Measurements from ENCODE around the gene UBC.
"Not testable (repeated sequence)": the region's sequence is repeated elsewhere in the genome, so short reads cannot be mapped to it uniquely, and the experiment has no call there.

The UBC gene

GRCh38 chr12:124884587-124885438 is 29.6 kb downstream of the UBC start:
- DNase-seq (ENCODE audit: low spot score) = no peak

- no peak for DNase-seq (ENCODE audit: low spot score)
Observed at GRCh38 chr12:124883263-124884130, 31.0 kb downstream of the UBC start.

GRCh38 chr12:124881123-124881522 is 33.3 kb downstream of the UBC start:
- DNase-seq (ENCODE audit: low spot score) = no peak

DNA sequence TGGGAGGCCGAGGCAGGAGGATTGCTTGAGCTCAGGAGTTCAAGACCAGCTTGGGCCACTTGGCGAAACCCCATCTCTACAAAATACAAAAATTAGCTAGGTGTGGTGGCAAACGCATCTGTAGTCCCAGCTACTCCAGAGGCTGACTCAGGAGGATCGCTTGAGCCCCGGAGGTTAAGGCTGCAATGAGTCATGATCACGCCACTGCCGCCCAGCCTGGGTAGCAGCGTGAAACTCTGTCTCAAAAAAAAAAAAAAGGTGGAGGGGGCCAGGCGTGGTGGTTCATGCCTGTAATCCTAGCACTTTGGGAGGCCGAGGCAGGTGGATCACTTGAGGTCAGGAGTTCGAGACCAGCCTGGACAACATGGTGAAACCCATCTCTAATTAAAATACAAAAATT is 34.1 kb downstream of the UBC start:
- DNase-seq (ENCODE audit: low spot score) = not testable (repeated sequence)

DNA sequence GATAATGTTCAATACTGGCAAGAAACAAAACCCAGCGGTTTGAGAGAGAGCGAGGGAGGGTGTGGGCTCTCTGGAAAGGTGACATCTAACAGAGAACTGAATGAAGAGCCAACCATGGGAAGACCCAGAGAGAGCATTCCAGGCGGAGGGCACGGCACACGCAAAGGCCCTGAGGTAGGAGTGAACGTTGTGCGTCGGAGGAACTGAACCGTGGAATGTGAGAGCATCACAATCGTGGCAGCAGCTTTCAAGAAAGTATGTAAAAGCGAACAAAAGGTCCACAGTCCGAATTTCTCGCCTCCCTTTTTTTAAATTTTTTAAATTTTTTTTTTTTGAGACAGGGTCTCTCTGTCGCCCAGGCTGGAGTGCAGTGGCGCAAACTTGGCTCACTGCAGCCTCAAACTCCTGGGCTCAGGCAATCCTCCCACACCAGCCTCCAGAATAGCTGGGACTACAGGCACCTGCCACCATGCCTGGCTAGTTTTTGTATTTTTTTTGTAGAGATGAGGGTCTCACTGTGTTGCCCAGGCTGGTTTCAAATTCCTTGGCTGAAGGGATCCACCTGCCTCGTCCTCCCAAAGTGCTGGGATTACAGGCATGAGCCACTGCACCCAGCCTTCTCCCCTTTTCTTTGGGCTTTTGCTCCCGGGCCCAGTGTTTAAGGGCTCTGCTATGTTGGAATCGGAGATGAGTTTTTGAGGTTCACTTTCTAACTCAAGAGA is 35.5 kb downstream of the UBC start:
- DNase-seq (ENCODE audit: low spot score) = no peak

- no peak for DNase-seq (ENCODE audit: low spot score)
Observed at GRCh38 chr12:124877423-124877822, 37.0 kb downstream of the UBC start.

DNA sequence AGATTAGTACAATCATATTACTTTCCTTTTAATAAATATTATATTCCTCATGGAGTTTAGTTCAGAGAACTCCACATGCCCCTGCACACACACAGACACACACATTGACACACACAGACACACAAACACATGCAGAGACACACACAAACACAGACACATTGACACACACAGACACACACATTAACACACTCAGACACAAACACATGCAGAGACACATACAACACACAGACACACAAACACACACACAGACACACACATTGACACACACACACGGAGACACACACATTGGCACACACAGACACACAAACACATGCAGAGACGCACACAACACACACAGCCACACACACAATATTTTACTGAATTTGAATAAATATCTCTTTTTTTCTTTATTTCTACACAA is 38.3 kb downstream of the UBC start:
- DNase-seq (ENCODE audit: low spot score) = no peak

GRCh38 chr12:124875803-124876132 is 38.7 kb downstream of the UBC start:
- DNase-seq (ENCODE audit: low spot score) = no peak

DNA sequence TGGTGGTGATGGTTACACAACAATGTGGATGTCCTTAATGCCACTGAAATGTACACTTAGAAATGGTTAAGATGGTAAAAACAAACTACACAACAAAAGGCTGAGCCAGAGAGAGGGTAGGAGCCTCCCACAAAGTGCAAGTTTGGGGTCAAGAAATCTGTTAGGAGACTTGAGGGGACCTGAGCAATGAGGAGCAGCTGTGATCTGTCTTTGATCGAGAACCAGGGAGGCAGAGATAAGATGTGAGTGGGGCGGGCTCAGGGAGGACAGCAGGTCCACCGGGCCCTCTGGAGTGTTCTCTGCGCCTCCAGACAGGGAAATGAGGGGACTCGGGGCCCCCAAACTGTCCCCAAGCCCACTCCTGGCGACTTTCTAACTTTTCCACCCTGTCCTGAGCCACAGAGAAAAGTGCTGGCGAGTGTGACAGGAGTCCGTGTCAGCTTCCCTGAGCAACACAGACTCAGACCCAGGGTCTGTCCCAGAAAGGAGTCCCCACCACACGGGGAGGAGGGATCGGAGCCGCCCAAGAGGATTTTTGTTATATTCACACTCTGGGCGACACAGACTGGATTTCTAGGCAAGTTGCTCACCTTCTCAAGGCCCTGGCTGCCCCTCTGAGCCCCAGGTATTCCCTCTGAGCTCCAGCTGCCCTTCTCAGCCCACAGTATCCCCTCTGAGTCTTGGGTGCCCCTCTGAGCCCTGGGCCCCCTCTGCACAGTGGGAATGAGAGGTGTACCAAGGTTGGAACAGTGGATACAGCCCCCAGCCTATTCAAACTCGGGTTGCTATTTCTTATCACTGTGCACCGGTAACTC is 39.3 kb downstream of the UBC start:
- DNase-seq (ENCODE audit: low spot score) = no peak

DNA sequence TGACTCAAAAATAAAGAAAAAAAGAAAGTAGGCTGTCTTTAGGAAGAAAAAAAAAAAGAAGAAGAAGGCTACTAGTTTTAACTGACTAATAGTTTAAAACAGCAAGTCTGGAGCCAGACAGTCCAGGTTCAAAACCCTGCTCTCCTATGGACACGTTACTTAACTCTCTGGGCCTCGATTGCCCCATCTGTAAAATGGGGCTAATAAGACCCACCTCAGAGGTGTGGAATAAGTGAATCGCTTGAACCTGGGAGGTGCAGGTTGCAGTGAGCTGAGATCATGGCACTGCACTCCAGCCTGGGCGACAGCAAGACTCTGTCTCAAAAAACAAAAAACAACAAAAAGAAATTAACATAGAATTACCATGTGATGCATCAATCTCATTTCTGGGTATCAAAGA is 40.3 kb downstream of the UBC start:
- DNase-seq (ENCODE audit: low spot score) = no peak

DNA sequence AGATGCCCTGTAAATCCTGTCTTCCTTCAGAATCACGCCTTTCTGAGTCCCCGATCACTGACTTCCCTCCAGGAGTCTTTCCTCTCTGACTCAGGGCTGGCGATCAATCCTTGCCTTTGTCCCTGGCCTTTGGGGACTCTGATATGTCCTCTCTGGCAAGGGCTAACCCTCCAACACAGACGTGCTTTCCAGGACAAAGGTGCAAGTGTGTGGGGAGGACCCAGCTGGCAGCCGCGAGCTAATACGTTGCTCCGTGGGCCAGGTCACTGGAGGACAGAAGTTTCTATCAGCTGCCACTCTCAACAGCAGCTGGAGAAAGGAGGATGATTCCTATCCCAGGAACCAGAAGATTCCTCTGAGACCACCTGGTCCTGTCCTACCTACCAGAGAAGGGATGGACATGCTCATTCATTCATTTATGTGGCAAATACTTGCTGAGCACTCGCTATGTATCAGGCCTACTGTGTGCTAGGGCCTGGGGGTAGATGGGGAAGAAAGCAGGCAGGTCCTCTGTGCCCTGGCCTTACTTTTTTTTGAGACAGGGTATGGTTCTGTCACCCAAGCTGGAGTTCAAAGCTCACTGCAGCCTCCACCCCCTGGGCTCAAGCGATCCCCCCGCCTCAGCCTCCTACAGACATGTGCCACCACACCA is 42.3 kb downstream of the UBC start:
- no peak for DNase-seq (ENCODE audit: low spot score)

DNA sequence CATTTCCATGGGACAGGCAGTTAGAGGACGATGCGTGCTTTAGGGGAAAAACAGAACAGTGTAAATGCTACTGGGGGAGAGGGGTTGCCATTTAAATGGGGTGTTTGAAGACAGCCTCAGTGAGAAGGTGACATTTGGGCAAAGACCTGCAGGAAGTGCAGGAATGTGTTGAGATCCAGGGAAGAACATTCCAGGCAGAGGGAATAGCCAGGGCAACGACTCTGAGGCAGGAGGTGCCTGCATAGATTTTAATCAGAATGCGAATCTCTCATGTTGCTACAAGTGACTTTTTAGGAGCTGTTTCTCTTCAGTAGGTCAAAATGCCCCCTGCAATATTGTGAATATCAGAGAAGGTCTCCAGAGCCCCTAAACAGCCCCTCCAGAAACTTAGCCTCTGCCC is 43.2 kb downstream of the UBC start:
- no peak for DNase-seq (ENCODE audit: low spot score)

DNA sequence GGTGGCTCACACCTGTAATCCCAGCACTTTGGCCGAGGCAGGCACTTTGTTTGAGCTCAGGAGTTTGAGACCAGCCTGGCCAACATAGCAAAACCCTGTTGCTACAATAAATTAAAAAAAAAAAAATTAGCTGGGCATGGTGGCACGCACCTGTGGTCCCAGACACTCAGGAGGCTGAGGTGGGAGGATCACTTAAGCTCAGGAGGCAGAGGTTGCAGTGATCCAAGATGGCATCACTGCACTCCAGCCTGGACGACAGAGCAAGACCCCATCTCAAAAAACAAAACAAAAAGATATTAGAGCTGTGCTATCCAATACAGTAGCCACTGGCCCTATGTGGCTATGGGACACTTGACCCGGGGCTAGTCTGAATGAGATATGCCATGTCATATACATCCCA is 43.9 kb downstream of the UBC start:
- no peak for DNase-seq (ENCODE audit: low spot score)

DNA sequence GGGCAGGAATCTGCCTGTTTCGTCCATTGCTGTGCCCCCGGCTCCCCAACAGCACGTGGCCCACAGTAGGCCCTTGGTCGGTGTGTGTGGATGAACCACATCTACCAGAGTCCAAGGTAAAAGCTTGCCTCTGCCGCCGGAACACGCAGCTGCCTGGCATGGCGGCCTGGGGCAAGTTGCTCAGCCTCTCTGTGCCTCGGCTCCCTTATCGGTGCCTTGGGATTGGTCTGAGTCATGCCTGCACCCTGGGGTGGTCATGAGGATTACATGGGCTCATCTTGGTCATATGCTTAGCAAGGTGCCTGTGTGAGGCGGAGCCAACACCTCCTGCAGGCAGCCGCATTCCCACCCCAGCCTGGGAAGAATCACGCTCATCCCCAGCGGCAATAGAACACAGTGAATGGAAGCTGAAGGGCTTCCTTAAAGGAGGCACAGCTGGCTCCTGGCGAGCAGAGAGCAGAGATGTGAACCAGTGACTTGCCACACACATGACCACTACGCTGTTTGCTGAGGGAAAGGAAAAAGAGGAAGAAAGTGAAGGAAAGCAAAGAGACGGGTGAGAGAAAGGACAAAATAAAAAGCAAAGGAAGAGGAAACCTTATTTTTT is 45.3 kb downstream of the UBC start:
- peak; percentile 52 for DNase-seq (ENCODE audit: low spot score)

DNA sequence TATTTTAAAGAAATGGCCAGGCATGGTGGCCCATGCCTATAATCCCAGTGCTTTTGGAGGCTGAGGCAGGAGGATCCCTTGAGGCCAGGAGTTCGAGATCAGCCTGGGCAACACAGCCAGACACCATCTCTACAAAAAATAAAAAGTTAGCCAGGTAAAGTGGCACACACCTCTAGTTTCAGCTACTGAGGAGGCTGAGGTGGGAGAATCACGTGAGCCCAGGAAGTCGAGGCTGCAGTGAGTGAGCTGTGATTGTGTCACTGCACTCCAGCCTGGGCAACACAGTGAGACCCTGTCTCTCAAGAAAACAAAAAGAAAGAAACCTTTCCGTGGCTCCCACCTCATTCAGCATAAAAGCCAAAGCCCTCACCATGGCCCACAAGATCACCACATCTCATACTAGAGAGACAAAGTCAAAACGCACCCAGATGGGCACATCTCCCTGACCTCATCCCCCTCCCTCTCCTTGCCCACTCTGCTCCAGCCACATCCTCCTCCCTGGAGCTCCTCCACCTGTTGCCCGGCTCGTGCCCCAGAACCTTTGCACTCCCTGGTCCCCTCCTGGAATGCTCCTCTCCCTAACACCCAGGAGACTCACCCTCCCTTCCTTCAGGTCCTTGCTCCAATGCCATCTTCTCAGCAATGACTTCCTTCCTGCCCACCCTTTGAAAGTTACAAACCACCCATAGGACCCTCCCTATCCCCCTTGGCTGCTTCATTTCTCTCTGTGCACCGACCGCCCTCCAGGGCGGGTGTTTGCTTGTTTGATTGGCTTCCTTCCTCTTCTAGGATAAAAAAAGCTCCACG is 46.0 kb downstream of the UBC start:
- no peak for DNase-seq (ENCODE audit: low spot score)

DNA sequence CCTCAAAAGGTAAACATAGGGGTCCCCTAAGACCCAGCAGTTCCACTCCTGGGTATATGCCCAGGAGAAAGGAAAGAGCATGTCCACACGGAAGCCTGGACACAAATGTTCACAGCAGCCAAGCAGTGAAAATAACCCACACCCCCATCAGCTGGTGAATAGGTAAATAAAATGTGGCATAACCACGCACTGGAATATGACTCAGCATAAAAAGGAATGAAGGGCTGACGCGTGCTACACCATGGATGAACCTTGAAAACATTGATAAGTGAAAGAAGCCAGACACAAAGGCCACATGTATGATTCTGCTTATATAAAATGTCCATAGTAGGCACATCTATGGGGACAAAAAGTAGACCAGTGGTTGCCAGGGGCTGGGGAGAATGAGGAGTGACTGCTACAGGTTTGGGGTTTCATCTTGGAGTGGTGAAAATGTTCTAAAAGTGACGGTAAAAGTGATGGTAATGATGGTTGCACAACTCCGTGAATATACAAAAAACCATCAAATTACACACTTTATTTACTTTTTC is 47.0 kb downstream of the UBC start:
- no peak for DNase-seq (ENCODE audit: low spot score)

DNA sequence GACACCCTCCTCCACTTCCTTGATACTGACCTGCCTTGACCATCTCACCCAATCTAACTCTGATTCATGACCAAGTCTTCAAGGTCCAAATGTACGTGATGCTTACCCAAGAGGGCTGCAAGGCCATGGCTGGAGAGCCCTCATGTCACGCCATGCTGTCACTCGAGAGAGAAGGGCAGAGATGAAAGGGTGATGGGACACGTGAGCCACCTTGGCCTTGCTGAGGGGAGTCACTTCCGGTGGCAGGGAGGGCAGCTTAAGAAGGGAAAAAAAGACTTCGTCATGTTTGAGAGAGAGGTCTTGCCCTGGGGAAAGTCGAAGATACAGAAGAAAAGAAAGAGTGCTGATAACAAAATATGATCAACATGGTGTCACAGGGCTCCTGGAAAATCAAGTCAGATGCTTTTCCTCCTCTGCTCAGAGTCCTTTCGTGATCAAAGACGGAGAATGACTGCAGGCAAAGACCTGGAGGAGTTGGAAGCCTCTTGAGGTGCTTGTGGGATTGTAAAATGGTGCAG is 47.5 kb downstream of the UBC start:
- no peak for DNase-seq (ENCODE audit: low spot score)

GRCh38 chr12:124866195-124866882 is 48.1 kb downstream of the UBC start:
- DNase-seq (ENCODE audit: low spot score) = no peak

- DNase-seq (ENCODE audit: low spot score) = no peak
Observed at GRCh38 chr12:124865728-124866127, 48.7 kb downstream of the UBC start.

Data from iPS-NIHi11 (cell line).